Adrenal gland (tissue), 12 donors: ENCODE results near the gene RAVER2. TPM values are rescaled to one million over a fixed set of nuclear protein-coding genes. Genes with fewer than 3 reads are reported as not detected.

Source experiments
- DNase-seq, 7 donors: peaks; one replicate each; pipeline ENCODE4 v3.0.0-alpha.2; 2019 to 2020
- H3K27ac ChIP-seq, 5 donors: fragments of 200-600 bp; sonication (generic) in 4 of 5; 1 replicate in 3 of 5; 2 replicates in 2 of 5; pipeline versions ENCODE4 v1.5.1 to v1.8.0; 2016 to 2020; ENCODE audit warnings: mild to moderate bottlenecking in 1 of 5
- H3K27me3 ChIP-seq: fragments of 200-600 bp; 2 replicates; pipeline ENCODE4 v1.8.0; 2021
- H3K36me3 ChIP-seq, 2 donors: fragments of 200-600 bp; replicated peaks in 1 of 2; 1 replicate in 1 of 2; 2 replicates in 1 of 2; pipeline versions ENCODE4 v1.5.1 to v1.8.0; 2018 to 2022
- H3K4me1 ChIP-seq, 2 donors: fragments of 200-600 bp; replicated peaks in 1 of 2; 1 replicate in 1 of 2; 2 replicates in 1 of 2; pipeline versions ENCODE4 v1.5.1 to v1.8.0; 2018 to 2021
- H3K4me3 ChIP-seq, 4 donors: fragments of 200-600 bp; sonication (generic) in 3 of 4; one replicate each; pipeline ENCODE4 v1.5.1; 2016 to 2018
- H3K9me3 ChIP-seq, 3 donors: fragments of 200-600 bp; sonication (generic) in 1 of 3; replicated peaks in 1 of 3; 1 replicate in 2 of 3; 2 replicates in 1 of 3; pipeline versions ENCODE4 v1.5.1 to v1.8.0; 2016 to 2021
- CTCF ChIP-seq, 6 experiments: fragments of 450-650 bp in 4 of 6; fragments of 200-600 bp in 2 of 6; sonication (generic) in 1 of 6; IDR thresholded peaks; 1 replicate in 5 of 6; 2 replicates in 1 of 6; pipeline versions ENCODE4 v1.5.1 to v1.8.0; 2016 to 2021; ENCODE audit warnings: antibody characterized with exemption in 6 of 6, mild to moderate bottlenecking in 2 of 6, moderate library complexity in 1 of 6
- POLR2A ChIP-seq, 2 donors: fragments of 450-650 bp; IDR thresholded peaks; one replicate each; pipeline ENCODE4 v1.6.1; 2017; ENCODE audit warnings: antibody characterized with exemption in 2 of 2, mild to moderate bottlenecking in 2 of 2, moderate library complexity in 1 of 2
- WGBS, 4 donors: extraction: QIAGEN DNeasy Blood & Tissue Kit in 2 of 4; methylation state at CpG; one replicate each; pipeline versions ENCODE4 v1.1.5 to v1.1.7; 2013 to 2017; 5-methylcytosine and 5-hydroxymethylcytosine counted together
- intact Hi-C, 2 donors: fragments of 100-400 bp; cut with DNase I; formaldehyde crosslinking; loops; one replicate each; pipeline versions ENCODE4 v1.14.1 to v1.15.0; 2022 to 2023
- polyA plus RNA-seq, 3 donors: library from polyadenylated mRNA; stranded (reverse); fragments of 200-250 nt in 2 of 3; fragments of 350-450 nt in 1 of 3; fragmentation: Illumina TruSeq in 1 of 3; extraction: RNeasy Lipid Tissue Mini Kit (QIAGEN cat#74804) in 1 of 3; gene quantifications; one replicate each; pipeline ENCODE4 v1.2.3, GENCODE V29; 2013 to 2014
- total RNA-seq, 9 donors: library from RNA; depleted of rRNA in 4 of 9; stranded (reverse); fragments of >200 nt in 4 of 9; fragments of 120-200 nt in 1 of 9; fragmentation: NEBNext Ultra II Directional in 1 of 9; extraction: Animal tissue kit (Norgen Biotek cat#: 25700) in 1 of 9; gene quantifications; one replicate each; pipeline versions ENCODE4 v1.1.0 to v1.2.4, GENCODE V29; 2013 to 2023
- donor health status: healthy with polysubstance abuse.
- donor health status: Bipolar disorder and iron deficiency.
- donor health status: DM: yes; HTN: yes; CAD: no.
- donor health status: DM: no; HTN: no; CAD: no.
- donor health status: DM: no; HTN: no; CAD: no.
- donor health status: DM: yes; HTN: yes; CAD: no.

Gene RAVER2
- total and polyA plus RNA-seq, 12 donors = 7.1 to 19.0 (median 12.4) TPM

GRCh38 chr1:64866689-64867088 is 121.8 kb downstream of the RAVER2 start:
- Histone ChIP-seq H3K4me1 (peaks cover 0 to 9% of the 10 kb centered on the region in 2 donors), H3K9me3 (no peaks in the 10 kb centered on the region), H3K27ac (no peak overlapping the region), H3K4me3 (no peak overlapping the region), H3K27me3 (no peaks in the 10 kb centered on the region), H3K36me3 (peaks cover 0 to 42% of the 10 kb centered on the region in 2 donors)
- intact Hi-C loops = no loop called here
- no peak for DNase-seq
- 93 to 97% (median 94%) methylated on average over 10 of the region's 10 CpGs for WGBS, 4 donors
- TF ChIP-seq POLR2A (IDR thresholded peaks at IDR 0.05) = no peak
- TF ChIP-seq CTCF (IDR thresholded peaks at IDR 0.05) = no peak

GRCh38 chr1:64867266-64867665 is 122.4 kb downstream of the RAVER2 start:
- WGBS, 4 donors = 86 to 94% (median 93%) methylated on average over 1 of the region's 1 CpG
- Histone ChIP-seq H3K27me3 (no peaks in the 10 kb centered on the region), H3K27ac (no peak overlapping the region), H3K9me3 (no peaks in the 10 kb centered on the region), H3K36me3 (peaks cover 0 to 47% of the 10 kb centered on the region in 2 donors), H3K4me1 (peaks cover 0 to 9% of the 10 kb centered on the region in 2 donors), H3K4me3 (no peak overlapping the region)
- intact Hi-C loops = no loop called here
- no peak for DNase-seq
- TF ChIP-seq POLR2A (IDR thresholded peaks at IDR 0.05) = no peak
- no peak for TF ChIP-seq CTCF (IDR thresholded peaks at IDR 0.05)

GRCh38 chr1:64871256-64871655 is 126.4 kb downstream of the RAVER2 start:
- H3K27me3 ChIP-seq = no peaks in the 10 kb centered on the region
- no peak for DNase-seq
- peaks cover 0 to 51% of the 10 kb centered on the region in 2 donors for H3K36me3 ChIP-seq
- no peak overlapping the region for H3K4me3 ChIP-seq
- H3K4me1 ChIP-seq = peaks cover 1 to 2% of the 10 kb centered on the region in 2 donors
- no peak overlapping the region for H3K27ac ChIP-seq
- no peak for TF ChIP-seq POLR2A (IDR thresholded peaks at IDR 0.05)
- WGBS, 4 donors = 92 to 95% (median 95%) methylated on average over 8 of the region's 8 CpGs
- intact Hi-C loops = no loop called here
- H3K9me3 ChIP-seq = no peaks in the 10 kb centered on the region

GRCh38 chr1:64872067-64872466 is 127.2 kb downstream of the RAVER2 start:
- intact Hi-C loops = no loop called here
- no peak for DNase-seq
- H3K27me3 ChIP-seq = no peaks in the 10 kb centered on the region
- H3K27ac ChIP-seq = no peak overlapping the region
- H3K4me1 ChIP-seq = peaks cover 0 to 2% of the 10 kb centered on the region in 2 donors
- WGBS, 4 donors = 93 to 100% (median 97%) methylated on average over 1 of the region's 1 CpG
- no peak overlapping the region for H3K4me3 ChIP-seq
- H3K36me3 ChIP-seq = peaks cover 0 to 50% of the 10 kb centered on the region in 2 donors
- TF ChIP-seq POLR2A (IDR thresholded peaks at IDR 0.05) = no peak
- no peaks in the 10 kb centered on the region for H3K9me3 ChIP-seq

GRCh38 chr1:64873576-64873975 is 128.7 kb downstream of the RAVER2 start:
- Histone ChIP-seq H3K4me1 (peaks cover 0 to 2% of the 10 kb centered on the region in 2 donors), H3K27me3 (no peaks in the 10 kb centered on the region), H3K9me3 (no peaks in the 10 kb centered on the region), H3K4me3 (no peak overlapping the region), H3K27ac (no peak overlapping the region), H3K36me3 (peaks cover 0 to 53% of the 10 kb centered on the region in 2 donors)
- TF ChIP-seq POLR2A (IDR thresholded peaks at IDR 0.05) (no peak), CTCF (IDR thresholded peaks at IDR 0.05) (no peak)
- 91 to 100% (median 94%) methylated on average over 9 of the region's 9 CpGs for WGBS, 4 donors
- intact Hi-C loops = no loop called here
- DNase-seq = no peak
